Sigmoid colon (tissue), 4 donors: ENCODE data around the gene TNS1.

Source experiments
- EP300 ChIP-seq, 4 donors: sonication (generic); formaldehyde crosslinking; IDR thresholded peaks; one replicate each; pipeline ENCODE4 v1.6.1; 2017; ENCODE audit warnings: antibody characterized with exemption in 4 of 4
- POLR2AphosphoS5 ChIP-seq, 4 donors: sonication (generic); formaldehyde crosslinking; IDR thresholded peaks; one replicate each; pipeline ENCODE4 v1.6.1; 2017; ENCODE audit warnings: antibody characterized with exemption in 4 of 4
- TF ChIP-seq, protein P1 (sequence below), 4 experiments: fragments of 450-650 bp in 3 of 4; fragments of 200-600 bp in 1 of 4; IDR thresholded peaks; one replicate each; pipeline ENCODE4 v1.5.1; 2016 to 2019; ENCODE audit warnings: antibody characterized with exemption in 4 of 4, mild to moderate bottlenecking in 3 of 4, moderate library complexity in 2 of 4

DNA sequence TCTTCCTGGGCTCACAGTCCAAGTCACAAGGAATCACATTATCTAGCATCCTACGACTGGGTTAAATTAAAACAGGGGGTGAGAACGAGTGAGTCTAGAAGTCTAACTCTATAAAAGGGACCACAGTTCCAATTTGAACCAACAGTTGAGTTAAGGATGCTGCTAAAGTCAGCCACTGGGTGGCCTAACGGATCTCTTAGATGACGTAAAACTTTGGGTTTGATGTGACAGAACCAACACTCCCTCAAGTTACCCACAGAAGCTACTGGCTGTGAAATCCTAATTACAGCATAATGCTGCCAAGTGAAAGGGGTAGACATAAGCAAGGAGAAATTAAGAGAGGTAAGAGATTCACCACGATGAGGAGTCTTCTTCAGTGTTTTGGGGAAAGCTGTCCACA, 33.6 kb upstream of the TNS1 start:
- TF ChIP-seq, protein P1, sequence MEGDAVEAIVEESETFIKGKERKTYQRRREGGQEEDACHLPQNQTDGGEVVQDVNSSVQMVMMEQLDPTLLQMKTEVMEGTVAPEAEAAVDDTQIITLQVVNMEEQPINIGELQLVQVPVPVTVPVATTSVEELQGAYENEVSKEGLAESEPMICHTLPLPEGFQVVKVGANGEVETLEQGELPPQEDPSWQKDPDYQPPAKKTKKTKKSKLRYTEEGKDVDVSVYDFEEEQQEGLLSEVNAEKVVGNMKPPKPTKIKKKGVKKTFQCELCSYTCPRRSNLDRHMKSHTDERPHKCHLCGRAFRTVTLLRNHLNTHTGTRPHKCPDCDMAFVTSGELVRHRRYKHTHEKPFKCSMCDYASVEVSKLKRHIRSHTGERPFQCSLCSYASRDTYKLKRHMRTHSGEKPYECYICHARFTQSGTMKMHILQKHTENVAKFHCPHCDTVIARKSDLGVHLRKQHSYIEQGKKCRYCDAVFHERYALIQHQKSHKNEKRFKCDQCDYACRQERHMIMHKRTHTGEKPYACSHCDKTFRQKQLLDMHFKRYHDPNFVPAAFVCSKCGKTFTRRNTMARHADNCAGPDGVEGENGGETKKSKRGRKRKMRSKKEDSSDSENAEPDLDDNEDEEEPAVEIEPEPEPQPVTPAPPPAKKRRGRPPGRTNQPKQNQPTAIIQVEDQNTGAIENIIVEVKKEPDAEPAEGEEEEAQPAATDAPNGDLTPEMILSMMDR (IDR thresholded peaks at IDR 0.05): no peak
- TF ChIP-seq EP300 (IDR thresholded peaks at IDR 0.05) (no peak), POLR2AphosphoS5 (IDR thresholded peaks at IDR 0.05) (no peak)
